ENCODE measurements around the gene NIT1. TPM values are rescaled to one million over a fixed set of nuclear protein-coding genes. Genes with fewer than 3 reads are reported as not detected.

The NIT1 gene
- total RNA-seq, 1 experiment from 2014 or later: 26.8 TPM

DNA sequence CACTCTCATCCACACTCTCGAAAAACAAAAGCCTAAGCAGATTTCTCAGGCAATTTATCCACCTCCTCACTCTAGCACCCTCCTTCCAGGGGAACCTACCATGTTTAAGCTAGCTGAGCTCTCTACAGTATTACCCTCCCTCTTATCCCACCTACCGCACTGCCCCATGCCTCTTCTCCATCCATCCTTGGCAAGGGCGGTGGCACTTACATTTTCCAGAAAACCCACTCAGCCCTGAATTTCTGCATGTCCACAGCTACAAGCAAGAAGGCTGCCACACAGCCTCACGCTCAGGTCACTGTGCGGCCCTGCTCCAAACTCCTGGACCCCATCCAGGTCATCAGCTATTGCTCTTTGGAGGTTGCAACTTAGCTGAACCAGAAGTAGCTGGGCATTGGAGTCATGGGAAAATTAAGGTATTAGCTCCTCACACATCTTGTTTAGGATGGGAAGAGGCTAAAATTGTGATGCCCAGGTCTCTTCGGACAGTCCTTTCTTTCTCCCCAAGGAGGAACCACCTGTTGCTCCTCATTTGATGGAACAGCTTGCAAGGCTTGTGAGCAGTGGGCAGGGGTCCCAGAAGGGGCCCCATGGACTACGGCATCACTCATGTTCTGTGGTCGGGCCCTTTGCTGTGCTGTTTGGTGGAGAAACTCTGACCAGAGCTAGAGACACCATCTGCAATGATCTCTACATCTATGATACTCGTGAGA is 18.7 kb upstream of the NIT1 start:
- H3F3A ChIP-seq (ENCODE audit: insufficient read depth, low read depth): peaks cover 44% of the 10 kb centered on the region
- no peak for DNase-seq
- H3K9me3 ChIP-seq (ENCODE audit: insufficient read depth, low read depth): no peaks in the 10 kb centered on the region
- H3K36me3 ChIP-seq (ENCODE audit: low read depth): 0 out of 2 replicates have a peak, but pooled peaks cover 7% of the 10 kb centered on the region
- no peak overlapping the region for H3K4me3 ChIP-seq
- no peaks in the 10 kb centered on the region for H3K27me3 ChIP-seq (ENCODE audit: insufficient read depth, low read depth)
- H3K4me1 ChIP-seq (replicated peaks; ENCODE audit: insufficient read depth): peaks cover 13% of the 10 kb centered on the region
- peaks cover 25% of the 10 kb centered on the region; the same call in 1 of the 2 replicates for H4K20me1 ChIP-seq (ENCODE audit: insufficient read depth)
- POLR2A ChIA-PET (ENCODE audit: unreplicated experiment): no interaction called here
- no peak overlapping the region for H2AFZ ChIP-seq
- H3K4me2 ChIP-seq: peak overlapping the region; percentile 91; the same call in 1 of the 2 replicates
- peaks cover 5% of the 10 kb centered on the region; the same call in 1 of the 2 replicates for H3K79me2 ChIP-seq (ENCODE audit: low read depth)
- CTCF ChIA-PET: interaction anchor here (0.6 to 1.2 kb wide), 3 partner anchors 28 to 109 kb away, joined by 4 to 12 read pairs (median 5); no protein-coding TSS in a partner anchor
- no TSS peak for BruUV-seq (replicated peaks)
- no peak for TF ChIP-seq EZH2 (IDR thresholded peaks at IDR 0.05; ENCODE audit: low read depth)
- TF ChIP-seq, protein P1, sequence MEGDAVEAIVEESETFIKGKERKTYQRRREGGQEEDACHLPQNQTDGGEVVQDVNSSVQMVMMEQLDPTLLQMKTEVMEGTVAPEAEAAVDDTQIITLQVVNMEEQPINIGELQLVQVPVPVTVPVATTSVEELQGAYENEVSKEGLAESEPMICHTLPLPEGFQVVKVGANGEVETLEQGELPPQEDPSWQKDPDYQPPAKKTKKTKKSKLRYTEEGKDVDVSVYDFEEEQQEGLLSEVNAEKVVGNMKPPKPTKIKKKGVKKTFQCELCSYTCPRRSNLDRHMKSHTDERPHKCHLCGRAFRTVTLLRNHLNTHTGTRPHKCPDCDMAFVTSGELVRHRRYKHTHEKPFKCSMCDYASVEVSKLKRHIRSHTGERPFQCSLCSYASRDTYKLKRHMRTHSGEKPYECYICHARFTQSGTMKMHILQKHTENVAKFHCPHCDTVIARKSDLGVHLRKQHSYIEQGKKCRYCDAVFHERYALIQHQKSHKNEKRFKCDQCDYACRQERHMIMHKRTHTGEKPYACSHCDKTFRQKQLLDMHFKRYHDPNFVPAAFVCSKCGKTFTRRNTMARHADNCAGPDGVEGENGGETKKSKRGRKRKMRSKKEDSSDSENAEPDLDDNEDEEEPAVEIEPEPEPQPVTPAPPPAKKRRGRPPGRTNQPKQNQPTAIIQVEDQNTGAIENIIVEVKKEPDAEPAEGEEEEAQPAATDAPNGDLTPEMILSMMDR (conservative IDR thresholded peaks at IDR 0.05): no peak
- no peaks in the 10 kb centered on the region for H3K9me2 ChIP-seq (ENCODE audit: insufficient read depth)
- no peak overlapping the region for H3K27ac ChIP-seq
- intact Hi-C loops (cut with micrococcal nuclease; ENCODE audit: unreplicated experiment): loop anchor here (2.0 kb wide), 1 partner anchor 34 kb away; the partner anchor contains the start of gene DEDD

DNA sequence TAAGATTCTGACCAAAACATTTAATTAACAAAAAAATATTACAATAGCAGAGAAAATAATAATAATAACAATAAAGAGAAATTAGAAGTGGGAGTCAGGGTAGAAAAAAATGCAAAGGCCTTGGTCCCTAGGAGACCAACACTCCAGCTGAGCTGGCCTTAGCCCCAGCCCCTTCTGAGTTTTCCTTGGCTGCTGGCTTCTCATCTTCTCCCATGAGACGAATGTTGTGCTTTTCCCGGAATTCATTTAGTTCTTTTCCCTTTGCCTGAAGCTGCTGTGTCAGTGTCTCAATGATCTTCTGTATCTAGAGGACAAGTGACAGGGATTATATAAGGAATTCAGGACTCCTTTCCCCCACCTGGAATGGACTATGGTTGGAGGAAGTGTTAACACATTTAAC is 17.3 kb upstream of the NIT1 start:
- CTCF ChIA-PET: interaction anchor here (0.7 kb wide), 1 partner anchor 17 kb away, joined by 3 read pairs; the partner anchor contains the start of genes NIT1 and PFDN2
- no peak for DNase-seq
- H3F3A ChIP-seq (ENCODE audit: insufficient read depth, low read depth): peaks cover 48% of the 10 kb centered on the region
- H3K9me3 ChIP-seq (ENCODE audit: insufficient read depth, low read depth): no peaks in the 10 kb centered on the region
- no TSS peak for BruUV-seq (replicated peaks)
- H3K36me3 ChIP-seq (ENCODE audit: low read depth): 0 out of 2 replicates have a peak, but pooled peaks cover 7% of the 10 kb centered on the region
- H2AFZ ChIP-seq: no peak overlapping the region
- no peaks in the 10 kb centered on the region for H3K27me3 ChIP-seq (ENCODE audit: insufficient read depth, low read depth)
- TF ChIP-seq, protein P1 (conservative IDR thresholded peaks at IDR 0.05): no peak
- TF ChIP-seq EZH2 (IDR thresholded peaks at IDR 0.05; ENCODE audit: low read depth): no peak
- H3K4me1 ChIP-seq (replicated peaks; ENCODE audit: insufficient read depth): peaks cover 13% of the 10 kb centered on the region
- no peak overlapping the region for H3K27ac ChIP-seq
- intact Hi-C loops (cut with micrococcal nuclease; ENCODE audit: unreplicated experiment): no loop called here
- peaks cover 33% of the 10 kb centered on the region; the same call in 1 of the 2 replicates for H4K20me1 ChIP-seq (ENCODE audit: insufficient read depth)
- H3K9me2 ChIP-seq (ENCODE audit: insufficient read depth): no peaks in the 10 kb centered on the region
- no peak overlapping the region for H3K4me2 ChIP-seq
- POLR2A ChIA-PET (ENCODE audit: unreplicated experiment): no interaction called here
- no peak overlapping the region for H3K4me3 ChIP-seq
- peaks cover 10% of the 10 kb centered on the region for H3K79me2 ChIP-seq (ENCODE audit: low read depth)

DNA sequence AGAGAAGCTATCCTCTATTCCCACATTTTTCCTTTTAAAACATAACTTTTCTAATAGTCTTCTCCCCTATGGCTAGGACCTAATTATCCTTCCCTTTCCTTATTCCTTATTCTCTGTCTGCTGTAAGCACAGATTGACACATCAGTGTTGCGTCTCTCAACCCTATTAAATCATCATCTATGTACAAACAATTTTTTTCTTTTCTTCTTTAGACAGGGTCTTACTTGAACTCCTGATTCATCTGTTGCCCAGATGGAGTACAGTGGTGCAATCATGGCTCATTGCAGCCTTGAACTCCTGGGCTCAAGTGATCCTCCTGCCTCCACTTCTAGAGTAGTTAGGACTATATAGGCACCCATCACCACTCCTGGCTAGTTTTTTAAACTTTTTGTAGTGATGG is 11.5 kb upstream of the NIT1 start:
- CTCF ChIA-PET: no interaction called here
- no peak for TF ChIP-seq EZH2 (IDR thresholded peaks at IDR 0.05; ENCODE audit: low read depth)
- TF ChIP-seq, protein P1 (conservative IDR thresholded peaks at IDR 0.05): no peak
- intact Hi-C loops (cut with micrococcal nuclease; ENCODE audit: unreplicated experiment): no loop called here

More for the DNA sequence above, 11.5 kb upstream of the NIT1 start:
- H3K27ac ChIP-seq: no peak overlapping the region
- no TSS peak for BruUV-seq (replicated peaks)
- no peak for DNase-seq
- no peak overlapping the region for H3K4me3 ChIP-seq
- H3K27me3 ChIP-seq (ENCODE audit: insufficient read depth, low read depth): no peaks in the 10 kb centered on the region
- peaks cover 67% of the 10 kb centered on the region for H4K20me1 ChIP-seq (ENCODE audit: insufficient read depth)
- no peak overlapping the region for H3K4me2 ChIP-seq
- H3K9me2 ChIP-seq (ENCODE audit: insufficient read depth): no peaks in the 10 kb centered on the region
- POLR2A ChIA-PET (ENCODE audit: unreplicated experiment): no interaction called here
- peaks cover 22% of the 10 kb centered on the region; the same call in 1 of the 2 replicates for H3F3A ChIP-seq (ENCODE audit: insufficient read depth, low read depth)
- H3K4me1 ChIP-seq (replicated peaks; ENCODE audit: insufficient read depth): no peaks in the 10 kb centered on the region
- H3K36me3 ChIP-seq (ENCODE audit: low read depth): peaks cover 20% of the 10 kb centered on the region
- no peak overlapping the region for H2AFZ ChIP-seq
- H3K9me3 ChIP-seq (ENCODE audit: insufficient read depth, low read depth): no peaks in the 10 kb centered on the region
- H3K79me2 ChIP-seq (ENCODE audit: low read depth): peaks cover 63% of the 10 kb centered on the region

Data from PC-9 (cell line).